ENCODE measurements around the gene VARS2. TPM values are rescaled to one million over a fixed set of nuclear protein-coding genes. Genes with fewer than 3 reads are reported as not detected.
"Not testable (repeated sequence)": the region's sequence is repeated elsewhere in the genome, so short reads cannot be mapped to it uniquely, and the experiment has no call there.

VARS2 gene
- total RNA-seq, 4 donors from 2014 or later = 9.7 to 16.5 (median 12.8) TPM

DNA sequence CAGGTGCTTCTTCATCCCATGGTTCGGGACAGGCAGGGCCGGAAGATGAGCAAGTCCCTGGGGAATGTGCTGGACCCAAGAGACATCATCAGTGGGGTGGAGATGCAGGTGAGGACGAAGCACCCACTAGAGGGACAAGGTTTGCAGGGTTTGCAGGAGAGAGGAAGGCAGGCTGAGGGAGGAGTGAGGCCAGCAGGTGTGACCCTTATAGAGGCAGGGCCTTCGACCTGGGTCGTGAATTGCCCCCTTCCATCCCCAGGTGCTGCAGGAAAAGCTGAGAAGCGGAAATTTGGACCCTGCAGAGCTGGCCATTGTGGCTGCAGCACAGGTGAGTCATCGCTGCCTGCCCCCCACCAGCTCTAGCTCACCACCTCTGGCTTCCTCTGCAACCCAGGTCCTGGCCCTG lies 8.4 kb downstream of the VARS2 start:
- H3K4me3 ChIP-seq = no peak overlapping the region
- ATAC-seq = no peak
- no peaks in the 10 kb centered on the region for H3K9me3 ChIP-seq
- H3K36me3 ChIP-seq = peaks cover 0 to 96% of the 10 kb centered on the region in 2 donors
- no peak for TF ChIP-seq EP300 (IDR thresholded peaks at IDR 0.05)
- TF ChIP-seq, protein P1, sequence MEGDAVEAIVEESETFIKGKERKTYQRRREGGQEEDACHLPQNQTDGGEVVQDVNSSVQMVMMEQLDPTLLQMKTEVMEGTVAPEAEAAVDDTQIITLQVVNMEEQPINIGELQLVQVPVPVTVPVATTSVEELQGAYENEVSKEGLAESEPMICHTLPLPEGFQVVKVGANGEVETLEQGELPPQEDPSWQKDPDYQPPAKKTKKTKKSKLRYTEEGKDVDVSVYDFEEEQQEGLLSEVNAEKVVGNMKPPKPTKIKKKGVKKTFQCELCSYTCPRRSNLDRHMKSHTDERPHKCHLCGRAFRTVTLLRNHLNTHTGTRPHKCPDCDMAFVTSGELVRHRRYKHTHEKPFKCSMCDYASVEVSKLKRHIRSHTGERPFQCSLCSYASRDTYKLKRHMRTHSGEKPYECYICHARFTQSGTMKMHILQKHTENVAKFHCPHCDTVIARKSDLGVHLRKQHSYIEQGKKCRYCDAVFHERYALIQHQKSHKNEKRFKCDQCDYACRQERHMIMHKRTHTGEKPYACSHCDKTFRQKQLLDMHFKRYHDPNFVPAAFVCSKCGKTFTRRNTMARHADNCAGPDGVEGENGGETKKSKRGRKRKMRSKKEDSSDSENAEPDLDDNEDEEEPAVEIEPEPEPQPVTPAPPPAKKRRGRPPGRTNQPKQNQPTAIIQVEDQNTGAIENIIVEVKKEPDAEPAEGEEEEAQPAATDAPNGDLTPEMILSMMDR (IDR thresholded peaks at IDR 0.05) = no peak
- no peak for TF ChIP-seq POLR2A (IDR thresholded peaks at IDR 0.05)
- no peak for TF ChIP-seq POLR2AphosphoS5 (IDR thresholded peaks at IDR 0.05)
- H3K27ac ChIP-seq = no peak overlapping the region
- H3K27me3 ChIP-seq = no peaks in the 10 kb centered on the region
- no peaks in the 10 kb centered on the region for H3K4me1 ChIP-seq
- WGBS, 2 donors (ENCODE audit: low coverage in 1 of 2) = 87% methylated on average over 3 of the region's 7 CpGs; no CpG with 5 or more reads in 1 of the 2 donors

DNA sequence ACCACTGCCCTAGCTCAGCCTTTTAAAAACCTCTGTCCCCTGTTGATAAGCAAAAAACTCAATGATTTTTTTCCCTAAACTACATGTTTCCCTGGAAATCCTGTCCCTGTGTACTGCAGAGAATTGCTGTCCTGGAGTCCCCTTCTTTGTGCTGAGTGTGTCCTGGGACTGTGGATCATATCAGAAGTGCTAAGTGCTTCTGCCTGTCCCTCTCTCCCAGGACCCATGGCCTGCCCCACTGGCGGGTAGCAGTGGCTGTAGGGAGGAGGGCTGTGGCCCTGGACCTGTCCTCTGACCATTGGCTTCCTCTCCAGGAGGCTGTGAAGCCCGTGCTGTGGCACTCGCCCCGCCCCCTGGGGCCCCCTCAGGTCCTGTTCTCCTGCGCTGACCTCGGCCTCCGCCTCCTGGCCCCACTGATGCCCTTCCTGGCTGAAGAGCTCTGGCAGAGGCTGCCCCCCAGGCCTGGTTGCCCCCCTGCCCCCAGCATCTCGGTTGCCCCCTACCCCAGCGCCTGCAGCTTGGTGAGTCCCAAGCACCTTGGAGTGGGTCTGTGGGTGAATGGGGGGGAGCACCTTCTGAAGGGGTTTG lies 10.1 kb downstream of the VARS2 start:
- WGBS, 2 donors (ENCODE audit: low coverage in 1 of 2) = no CpG with 5 or more reads among the region's 9 CpGs
- not testable (repeated sequence) for H3K4me3 ChIP-seq, H3K9me3 ChIP-seq, H3K27ac ChIP-seq, H3K4me1 ChIP-seq, H3K27me3 ChIP-seq, ATAC-seq
- H3K36me3 ChIP-seq = peaks cover 0 to 79% of the 10 kb centered on the region in 2 donors

DNA sequence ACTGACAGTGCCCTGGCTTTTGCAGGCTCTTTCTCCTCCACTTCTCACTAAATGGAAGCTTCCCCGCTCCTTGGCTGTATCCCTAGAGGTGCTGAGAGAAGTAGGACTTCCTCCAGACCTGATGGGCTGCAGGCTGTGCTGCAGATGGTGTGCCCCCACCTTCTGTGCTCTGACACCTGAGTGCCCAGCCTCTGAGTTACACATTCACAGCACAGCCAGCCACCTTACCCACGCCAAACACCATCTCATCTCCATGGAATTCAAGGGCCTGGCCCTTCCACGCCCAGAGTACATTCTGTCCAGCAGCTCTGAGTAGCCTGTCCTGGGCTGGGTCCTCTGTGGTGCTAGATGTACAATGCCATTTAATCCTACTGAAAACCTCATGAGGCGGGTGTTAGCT lies 12.6 kb downstream of the VARS2 start:
- peak; percentile 61 for ATAC-seq
- no peak overlapping the region for H3K27ac ChIP-seq
- TF ChIP-seq POLR2A (IDR thresholded peaks at IDR 0.05) = no peak
- peak; percentile 39 for TF ChIP-seq POLR2AphosphoS5 (IDR thresholded peaks at IDR 0.05)
- H3K27me3 ChIP-seq = no peaks in the 10 kb centered on the region
- 75 to 100% methylated on average over 2 to 4 of the region's 4 CpGs for WGBS, 2 donors (ENCODE audit: low coverage in 1 of 2)
- H3K9me3 ChIP-seq = peaks cover 0 to 10% (median 0%) of the 10 kb centered on the region in 3 donors
- H3K4me1 ChIP-seq = no peaks in the 10 kb centered on the region
- H3K36me3 ChIP-seq = peaks cover 0 to 54% of the 10 kb centered on the region in 2 donors
- H3K4me3 ChIP-seq = no peak overlapping the region

DNA sequence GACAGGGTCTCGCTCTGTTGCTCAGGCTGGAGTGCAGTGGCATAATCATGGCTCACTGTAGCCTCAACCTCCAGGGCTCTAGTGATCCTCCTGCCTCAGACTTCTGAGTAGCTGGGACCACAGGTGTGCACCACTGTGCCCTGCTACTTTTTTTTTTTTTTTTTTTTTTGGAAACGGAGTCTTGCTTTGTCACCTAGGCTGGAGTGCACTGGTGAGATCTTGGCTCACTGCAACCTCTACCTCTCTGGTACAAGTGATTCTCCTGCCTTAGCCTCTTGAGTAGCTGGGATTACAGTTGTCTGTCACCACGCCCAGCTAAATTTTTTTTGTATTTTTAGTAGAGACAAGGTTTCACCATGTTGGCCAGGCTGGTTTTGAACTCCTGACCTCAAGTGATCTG lies 13.0 kb downstream of the VARS2 start:
- H3K27ac ChIP-seq, H3K4me3 ChIP-seq, ATAC-seq, H3K27me3 ChIP-seq, H3K4me1 ChIP-seq, H3K9me3 ChIP-seq: not testable (repeated sequence)
- WGBS, 2 donors (ENCODE audit: low coverage in 1 of 2) = 85 to 91% methylated on average over 3 of the region's 3 CpGs
- H3K36me3 ChIP-seq = peaks cover 0 to 49% of the 10 kb centered on the region in 2 donors

GRCh38 chr6:30928677-30929076 lies 14.6 kb downstream of the VARS2 start:
- 92 to 95% methylated on average over 2 to 3 of the region's 3 CpGs for WGBS, 2 donors (ENCODE audit: low coverage in 1 of 2)

GRCh38 chr6:30930506-30930905 lies 16.5 kb downstream of the VARS2 start:
- no peaks in the 10 kb centered on the region for H3K4me1 ChIP-seq
- peaks cover 0 to 15% of the 10 kb centered on the region in 2 donors for H3K36me3 ChIP-seq
- H3K4me3 ChIP-seq = no peak overlapping the region
- H3K27ac ChIP-seq = no peak overlapping the region
- no peaks in the 10 kb centered on the region for H3K27me3 ChIP-seq
- H3K9me3 ChIP-seq = peaks cover 0 to 10% (median 0%) of the 10 kb centered on the region in 3 donors
- no peak for ATAC-seq
- TF ChIP-seq POLR2AphosphoS5 (IDR thresholded peaks at IDR 0.05) = no peak
- TF ChIP-seq, protein P1 (IDR thresholded peaks at IDR 0.05) = no peak
- no peak for TF ChIP-seq EP300 (IDR thresholded peaks at IDR 0.05)
- no peak for TF ChIP-seq POLR2A (IDR thresholded peaks at IDR 0.05)
- WGBS, 2 donors (ENCODE audit: low coverage in 1 of 2) = 92 to 100% methylated on average over 1 to 3 of the region's 4 CpGs

More at GRCh38 chr6:30928677-30929076, 14.6 kb downstream of the VARS2 start:
- ATAC-seq = no peak
- H3K9me3 ChIP-seq = peaks cover 0 to 10% (median 0%) of the 10 kb centered on the region in 3 donors
- no peak overlapping the region for H3K27ac ChIP-seq
- no peaks in the 10 kb centered on the region for H3K4me1 ChIP-seq
- TF ChIP-seq POLR2AphosphoS5 (IDR thresholded peaks at IDR 0.05) (no peak), POLR2A (IDR thresholded peaks at IDR 0.05) (no peak), EP300 (IDR thresholded peaks at IDR 0.05) (no peak)
- TF ChIP-seq, protein P1 (IDR thresholded peaks at IDR 0.05) = no peak
- H3K36me3 ChIP-seq = peaks cover 0 to 33% of the 10 kb centered on the region in 2 donors
- no peaks in the 10 kb centered on the region for H3K27me3 ChIP-seq
- no peak overlapping the region for H3K4me3 ChIP-seq

All from gastroesophageal sphincter (tissue), 4 donors.